K562 (cell line): ENCODE measurements around the gene GALNS.

Source experiments
- POLR2A ChIP-seq: fragments of 450-650 bp; conservative IDR thresholded peaks from 2 replicates; pipeline ENCODE4 v1.6.1; 2016
- SP1 ChIP-seq: sonication (generic); formaldehyde crosslinking; IDR thresholded peaks from 2 replicates; pipeline ENCODE4 v1.8.1; 2022; ENCODE audit warnings: mild to moderate bottlenecking, missing genetic modification reagents

DNA sequence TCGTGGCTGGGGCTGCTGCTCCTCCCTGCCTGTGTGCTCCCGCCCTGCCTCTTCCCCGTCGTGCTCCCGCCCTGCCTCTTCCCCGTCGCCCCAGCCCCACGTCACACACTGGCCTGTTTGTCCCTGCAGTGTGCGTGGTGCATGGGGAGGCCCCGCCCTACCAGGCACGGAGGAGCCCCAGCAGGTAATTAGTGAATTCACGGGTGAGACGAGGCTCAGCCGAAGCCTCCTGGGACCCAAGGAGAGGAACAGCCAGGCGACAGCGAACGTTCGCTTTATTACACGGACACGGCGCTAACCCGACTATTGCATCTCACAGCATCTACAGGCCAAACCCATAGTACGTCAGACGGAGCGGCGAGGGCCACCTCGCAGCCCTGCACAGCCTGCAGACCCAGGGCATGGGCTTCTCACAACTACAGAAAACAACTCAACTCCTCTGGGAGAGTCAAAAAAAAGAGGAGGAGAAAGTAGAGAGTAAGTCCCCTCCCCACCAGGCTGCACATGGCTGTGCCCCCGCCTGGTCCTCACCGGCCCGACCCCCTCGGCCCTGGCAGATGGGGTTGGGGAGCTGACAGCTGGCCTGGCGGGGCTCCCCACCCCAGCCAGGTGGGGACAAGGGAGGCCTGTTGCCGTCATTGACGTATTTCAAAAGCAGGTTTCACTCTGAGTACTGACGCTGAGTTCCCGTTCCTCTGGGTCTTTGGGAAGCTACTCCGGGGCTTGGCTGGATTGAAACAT lies 14.0 kb upstream of the GALNS start:
- TF ChIP-seq SP1 (CRISPR knock-in tag) (peak; percentile 19; the same call in 1 of the 2 replicates), POLR2A (peak; percentile 31; the same call in 1 of the 2 replicates)
